ENCODE data around the gene KCNN2.

KCNN2 gene

DNA sequence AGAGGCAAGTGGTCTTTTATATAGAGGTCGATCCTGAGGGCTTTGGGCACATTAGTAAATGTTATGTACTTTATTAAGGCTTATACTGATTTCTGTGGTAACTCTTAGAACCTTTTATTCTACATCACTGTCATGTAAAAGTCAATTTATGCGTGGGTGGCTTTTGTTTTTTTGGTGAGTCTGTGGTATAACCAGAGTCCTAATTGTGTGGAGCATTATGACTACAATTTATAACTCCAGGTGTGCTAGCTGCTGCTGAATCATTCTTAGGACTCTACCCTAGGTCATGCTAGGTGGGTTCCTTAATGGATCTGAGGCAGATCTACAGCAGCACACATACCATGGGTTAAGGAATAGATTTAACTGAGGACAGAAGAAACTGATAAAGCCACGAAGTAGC is 33.9 kb upstream of the KCNN2 start:
- TF ChIP-seq SPI1 (IDR thresholded peaks at IDR 0.05; ENCODE audit: borderline replicate concordance, low read depth): no peak
- TF ChIP-seq, protein P1, sequence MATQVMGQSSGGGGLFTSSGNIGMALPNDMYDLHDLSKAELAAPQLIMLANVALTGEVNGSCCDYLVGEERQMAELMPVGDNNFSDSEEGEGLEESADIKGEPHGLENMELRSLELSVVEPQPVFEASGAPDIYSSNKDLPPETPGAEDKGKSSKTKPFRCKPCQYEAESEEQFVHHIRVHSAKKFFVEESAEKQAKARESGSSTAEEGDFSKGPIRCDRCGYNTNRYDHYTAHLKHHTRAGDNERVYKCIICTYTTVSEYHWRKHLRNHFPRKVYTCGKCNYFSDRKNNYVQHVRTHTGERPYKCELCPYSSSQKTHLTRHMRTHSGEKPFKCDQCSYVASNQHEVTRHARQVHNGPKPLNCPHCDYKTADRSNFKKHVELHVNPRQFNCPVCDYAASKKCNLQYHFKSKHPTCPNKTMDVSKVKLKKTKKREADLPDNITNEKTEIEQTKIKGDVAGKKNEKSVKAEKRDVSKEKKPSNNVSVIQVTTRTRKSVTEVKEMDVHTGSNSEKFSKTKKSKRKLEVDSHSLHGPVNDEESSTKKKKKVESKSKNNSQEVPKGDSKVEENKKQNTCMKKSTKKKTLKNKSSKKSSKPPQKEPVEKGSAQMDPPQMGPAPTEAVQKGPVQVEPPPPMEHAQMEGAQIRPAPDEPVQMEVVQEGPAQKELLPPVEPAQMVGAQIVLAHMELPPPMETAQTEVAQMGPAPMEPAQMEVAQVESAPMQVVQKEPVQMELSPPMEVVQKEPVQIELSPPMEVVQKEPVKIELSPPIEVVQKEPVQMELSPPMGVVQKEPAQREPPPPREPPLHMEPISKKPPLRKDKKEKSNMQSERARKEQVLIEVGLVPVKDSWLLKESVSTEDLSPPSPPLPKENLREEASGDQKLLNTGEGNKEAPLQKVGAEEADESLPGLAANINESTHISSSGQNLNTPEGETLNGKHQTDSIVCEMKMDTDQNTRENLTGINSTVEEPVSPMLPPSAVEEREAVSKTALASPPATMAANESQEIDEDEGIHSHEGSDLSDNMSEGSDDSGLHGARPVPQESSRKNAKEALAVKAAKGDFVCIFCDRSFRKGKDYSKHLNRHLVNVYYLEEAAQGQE (IDR thresholded peaks at IDR 0.05; ENCODE audit: insufficient replicate concordance, low read depth): no peak
- no peak for TF ChIP-seq GABPA (IDR thresholded peaks at IDR 0.05; ENCODE audit: low read depth)
- TF ChIP-seq, protein P2, sequence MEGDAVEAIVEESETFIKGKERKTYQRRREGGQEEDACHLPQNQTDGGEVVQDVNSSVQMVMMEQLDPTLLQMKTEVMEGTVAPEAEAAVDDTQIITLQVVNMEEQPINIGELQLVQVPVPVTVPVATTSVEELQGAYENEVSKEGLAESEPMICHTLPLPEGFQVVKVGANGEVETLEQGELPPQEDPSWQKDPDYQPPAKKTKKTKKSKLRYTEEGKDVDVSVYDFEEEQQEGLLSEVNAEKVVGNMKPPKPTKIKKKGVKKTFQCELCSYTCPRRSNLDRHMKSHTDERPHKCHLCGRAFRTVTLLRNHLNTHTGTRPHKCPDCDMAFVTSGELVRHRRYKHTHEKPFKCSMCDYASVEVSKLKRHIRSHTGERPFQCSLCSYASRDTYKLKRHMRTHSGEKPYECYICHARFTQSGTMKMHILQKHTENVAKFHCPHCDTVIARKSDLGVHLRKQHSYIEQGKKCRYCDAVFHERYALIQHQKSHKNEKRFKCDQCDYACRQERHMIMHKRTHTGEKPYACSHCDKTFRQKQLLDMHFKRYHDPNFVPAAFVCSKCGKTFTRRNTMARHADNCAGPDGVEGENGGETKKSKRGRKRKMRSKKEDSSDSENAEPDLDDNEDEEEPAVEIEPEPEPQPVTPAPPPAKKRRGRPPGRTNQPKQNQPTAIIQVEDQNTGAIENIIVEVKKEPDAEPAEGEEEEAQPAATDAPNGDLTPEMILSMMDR (IDR thresholded peaks at IDR 0.05; ENCODE audit: insufficient read depth, low read length): no peak
- TF ChIP-seq POLR2AphosphoS5 (IDR thresholded peaks at IDR 0.05; ENCODE audit: low read depth): no peak
- Histone ChIP-seq H3K27me3 (ENCODE audit: insufficient read depth, poor library complexity, severe bottlenecking) (no peaks in the 10 kb centered on the region), H3K4me3 (replicated peaks; ENCODE audit: insufficient read depth, low read length) (no peak overlapping the region), H3K27ac (replicated peaks) (no peak overlapping the region)
- no peak for DNase-seq (ENCODE audit: low read depth in 1 of 2, low spot score in 1 of 2)

DNA sequence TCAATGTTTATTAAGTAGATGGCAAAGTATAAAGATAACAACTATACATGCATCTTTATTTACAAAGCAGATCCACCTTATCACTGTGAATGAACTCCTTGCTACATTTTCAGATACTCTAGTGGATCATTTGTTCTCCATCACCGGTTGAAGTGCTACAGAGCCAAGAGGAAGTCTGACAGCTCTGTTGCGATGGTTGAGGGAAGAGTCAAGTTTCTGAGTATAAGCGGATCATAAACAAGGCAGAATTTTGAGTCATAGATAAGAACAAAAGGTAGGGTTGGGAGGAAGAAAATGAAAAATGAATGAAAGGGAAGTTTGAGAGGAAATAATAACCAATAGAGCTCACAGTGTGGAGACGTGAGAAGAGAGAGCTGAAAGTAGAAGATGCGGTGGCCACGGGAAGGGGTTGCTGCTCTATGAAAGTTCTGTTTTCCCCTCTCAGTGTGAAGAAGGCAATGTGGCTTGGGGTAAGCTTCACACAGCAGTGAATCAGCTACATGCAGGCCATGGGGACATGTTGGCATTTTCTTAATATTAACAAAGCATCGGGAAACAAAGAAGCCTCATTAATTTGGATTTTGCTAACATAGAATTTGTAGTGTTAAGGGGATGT is 30.8 kb upstream of the KCNN2 start:
- Histone ChIP-seq H3K27ac (replicated peaks) (no peak overlapping the region), H3K27me3 (ENCODE audit: insufficient read depth, poor library complexity, severe bottlenecking) (no peaks in the 10 kb centered on the region), H3K4me3 (replicated peaks; ENCODE audit: insufficient read depth, low read length) (no peak overlapping the region)
- TF ChIP-seq SPI1 (IDR thresholded peaks at IDR 0.05; ENCODE audit: borderline replicate concordance, low read depth) (no peak), GABPA (IDR thresholded peaks at IDR 0.05; ENCODE audit: low read depth) (no peak), POLR2AphosphoS5 (IDR thresholded peaks at IDR 0.05; ENCODE audit: low read depth) (no peak)
- TF ChIP-seq, protein P2 (IDR thresholded peaks at IDR 0.05; ENCODE audit: insufficient read depth, low read length): no peak
- TF ChIP-seq, protein P1 (IDR thresholded peaks at IDR 0.05; ENCODE audit: insufficient replicate concordance, low read depth): no peak
- DNase-seq (ENCODE audit: low read depth in 1 of 2, low spot score in 1 of 2): no peak

DNA sequence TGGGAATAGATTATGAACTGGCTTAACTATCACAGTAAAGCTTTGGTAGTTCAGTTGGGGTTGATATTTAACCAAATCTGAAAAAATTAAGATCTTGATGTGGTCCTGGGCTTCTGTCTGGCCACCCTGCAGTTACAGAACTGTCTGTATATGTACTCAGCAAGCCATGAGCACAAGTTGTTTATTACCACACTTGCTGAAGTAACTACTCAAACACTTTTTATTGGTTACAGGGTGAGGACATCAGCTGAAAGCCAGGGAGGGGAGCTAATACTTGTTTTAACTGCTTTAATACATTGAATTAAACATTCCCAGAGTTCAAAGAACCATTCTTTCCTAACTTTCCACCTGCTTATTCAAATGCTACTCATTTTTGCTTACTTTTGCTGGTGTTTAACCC is 29.4 kb upstream of the KCNN2 start:
- H3K27ac ChIP-seq (replicated peaks): no peak overlapping the region
- H3K4me3 ChIP-seq (replicated peaks; ENCODE audit: insufficient read depth, low read length): no peak overlapping the region
- H3K27me3 ChIP-seq (ENCODE audit: insufficient read depth, poor library complexity, severe bottlenecking): no peaks in the 10 kb centered on the region
- TF ChIP-seq POLR2AphosphoS5 (IDR thresholded peaks at IDR 0.05; ENCODE audit: low read depth) (no peak), GABPA (IDR thresholded peaks at IDR 0.05; ENCODE audit: low read depth) (no peak), SPI1 (IDR thresholded peaks at IDR 0.05; ENCODE audit: borderline replicate concordance, low read depth) (no peak)
- TF ChIP-seq, protein P2 (IDR thresholded peaks at IDR 0.05; ENCODE audit: insufficient read depth, low read length): no peak
- DNase-seq (ENCODE audit: low read depth in 1 of 2, low spot score in 1 of 2): no peak

DNA sequence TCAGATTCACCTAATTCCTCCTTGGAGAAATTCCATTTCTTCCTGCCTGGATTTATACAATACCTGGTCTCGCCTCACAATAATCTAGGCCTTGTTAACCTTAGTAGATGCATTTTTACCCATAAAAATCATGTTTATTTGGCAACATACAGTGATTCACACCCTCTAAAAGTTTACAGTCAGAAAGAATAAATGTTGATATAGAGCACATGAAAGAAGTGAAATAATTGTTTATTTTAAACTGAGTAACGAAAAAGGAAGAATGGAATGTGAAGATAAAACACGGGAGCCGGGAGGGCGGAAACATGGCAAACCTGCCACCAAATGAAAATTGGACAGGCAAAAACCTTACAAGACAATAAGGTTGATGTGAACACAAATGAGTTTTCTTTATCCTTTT is 28.9 kb upstream of the KCNN2 start:
- no peak for TF ChIP-seq POLR2AphosphoS5 (IDR thresholded peaks at IDR 0.05; ENCODE audit: low read depth)
- TF ChIP-seq GABPA (IDR thresholded peaks at IDR 0.05; ENCODE audit: low read depth): no peak
- TF ChIP-seq, protein P1 (IDR thresholded peaks at IDR 0.05; ENCODE audit: insufficient replicate concordance, low read depth): no peak
- no peak for TF ChIP-seq SPI1 (IDR thresholded peaks at IDR 0.05; ENCODE audit: borderline replicate concordance, low read depth)
- TF ChIP-seq, protein P2 (IDR thresholded peaks at IDR 0.05; ENCODE audit: insufficient read depth, low read length): no peak
- H3K4me3 ChIP-seq (replicated peaks; ENCODE audit: insufficient read depth, low read length): no peak overlapping the region

More for the DNA sequence above, 28.9 kb upstream of the KCNN2 start:
- DNase-seq (ENCODE audit: low read depth in 1 of 2, low spot score in 1 of 2): no peak
- Histone ChIP-seq H3K27me3 (ENCODE audit: insufficient read depth, poor library complexity, severe bottlenecking) (no peaks in the 10 kb centered on the region), H3K27ac (replicated peaks) (no peak overlapping the region)
